Activated T-helper 1 cell treated with Interleukin-2 at 50 U/mL for 16 hours (primary cell): ENCODE data around the gene RCVRN.
"Not testable (repeated sequence)": the region's sequence is repeated elsewhere in the genome, so short reads cannot be mapped to it uniquely, and the experiment has no call there.

Experiments
- DNase-seq: peaks from one replicate; pipeline ENCODE4 v3.0.0-alpha.2; 2020; ENCODE audit warnings: low read depth

RCVRN gene

DNA sequence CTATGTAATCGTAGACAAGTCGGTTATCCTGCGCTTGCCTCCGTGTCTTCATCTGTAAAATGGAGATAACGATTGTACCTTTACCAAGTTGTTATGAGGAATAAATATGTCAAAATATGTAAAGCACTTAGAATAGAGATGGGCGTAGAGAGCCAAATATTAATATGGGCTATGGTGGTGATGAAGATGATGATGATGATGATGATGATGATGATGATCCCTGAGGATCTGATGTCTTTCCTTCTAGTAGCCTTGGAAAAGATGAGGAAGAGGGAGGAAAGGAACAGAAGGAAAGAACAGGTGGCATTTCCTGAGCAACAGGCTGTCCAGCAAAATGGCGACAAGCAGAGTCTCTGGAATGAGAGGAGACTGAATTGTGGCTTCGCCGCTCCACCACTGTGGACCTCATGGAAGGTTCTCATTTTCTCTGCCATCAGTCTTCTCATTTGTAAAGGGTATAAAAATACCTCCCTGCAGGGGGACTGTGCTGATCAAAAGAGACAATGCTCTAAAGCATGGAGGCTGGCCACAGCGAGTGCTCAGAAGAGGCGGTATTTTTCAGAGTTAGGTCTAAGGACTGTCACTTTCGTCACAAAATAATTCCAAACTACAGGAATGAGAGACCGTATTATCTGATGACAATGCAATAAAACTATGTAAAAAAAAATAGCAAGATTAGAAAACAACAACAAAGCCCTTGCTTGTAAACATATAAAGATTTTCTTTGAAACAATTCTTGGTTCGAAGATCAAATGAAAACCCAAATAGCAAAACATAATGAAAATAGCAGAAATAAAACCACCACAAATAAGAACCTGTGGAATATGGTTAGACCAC is 17.2 kb upstream of the RCVRN start:
- DNase-seq = no peak

- DNase-seq = not testable (repeated sequence)
These were observed 16.1 kb upstream of the RCVRN start for GRCh38 chr17:9921216-9921615.

DNA sequence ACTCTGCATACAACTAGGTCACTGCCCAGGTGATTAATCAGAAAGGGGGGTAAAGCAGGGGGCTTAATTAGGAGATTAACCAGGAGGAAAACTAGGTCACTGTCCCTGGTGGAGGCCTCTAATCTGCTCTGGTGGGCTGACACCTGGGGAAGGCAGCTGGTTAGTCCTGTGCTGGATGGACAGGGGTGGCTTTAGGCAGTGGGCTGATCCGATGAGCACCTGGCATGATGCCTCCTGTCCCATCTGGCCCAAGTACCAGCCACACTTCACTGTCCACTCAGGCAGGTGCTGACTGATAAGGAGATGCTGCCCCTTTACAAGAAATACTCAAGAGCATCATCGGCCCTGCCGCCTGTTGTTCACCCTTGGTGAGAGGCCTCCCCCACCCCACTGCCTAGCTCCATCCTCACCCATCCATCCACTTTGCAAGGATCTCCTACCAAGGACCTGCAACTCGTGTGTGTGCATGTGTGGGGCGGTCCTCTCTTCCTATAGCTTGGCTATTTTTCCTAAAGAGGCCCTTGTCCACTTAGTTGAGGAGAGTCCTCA is 13.8 kb upstream of the RCVRN start:
- DNase-seq = no peak

- no peak for DNase-seq
These were observed 13.3 kb upstream of the RCVRN start for GRCh38 chr17:9918352-9918751.

DNA sequence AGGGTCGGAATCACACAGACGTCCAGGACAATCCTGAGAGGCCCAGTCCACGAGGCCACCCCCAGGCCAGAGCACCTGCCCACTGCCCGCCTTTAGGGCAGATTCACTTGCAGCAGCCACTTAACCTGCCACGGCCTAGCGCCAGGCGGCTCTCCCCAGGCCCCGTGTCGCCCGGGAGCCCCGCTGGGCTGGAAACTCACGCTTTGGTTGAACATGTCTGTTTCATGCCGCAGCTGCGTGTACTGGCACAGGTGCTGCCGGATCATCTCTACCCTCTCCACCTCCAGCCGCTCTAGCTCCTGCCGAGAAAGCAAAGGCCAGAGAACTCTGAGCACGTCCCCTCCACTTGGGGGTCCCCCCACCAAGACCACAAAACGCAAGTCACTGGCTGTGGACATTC is 12.7 kb upstream of the RCVRN start:
- DNase-seq = no peak

DNA sequence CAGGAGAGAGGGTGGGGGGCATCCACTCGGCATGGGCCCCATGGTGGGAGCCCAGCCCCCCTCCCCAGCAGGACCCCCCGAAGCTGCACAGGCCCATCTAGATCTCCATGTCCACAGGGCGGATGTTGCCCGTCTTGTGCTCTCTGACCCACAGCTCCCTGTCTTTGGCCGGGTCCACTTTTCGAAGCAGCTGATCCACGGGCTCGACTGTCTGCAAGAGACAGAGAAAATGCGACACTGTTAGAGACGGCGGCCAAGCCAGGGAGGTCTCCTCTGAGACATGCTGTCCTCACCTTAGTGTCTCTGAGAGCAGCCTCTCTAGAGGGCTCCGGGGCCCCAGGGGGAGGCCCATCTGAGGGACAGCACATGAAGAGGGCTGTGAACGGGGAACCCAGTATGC is 12.1 kb upstream of the RCVRN start:
- DNase-seq = no peak

GRCh38 chr17:9916108-9916507 is 11.0 kb upstream of the RCVRN start:
- no peak for DNase-seq

GRCh38 chr17:9913476-9913875 is 8.4 kb upstream of the RCVRN start:
- no peak for DNase-seq

DNA sequence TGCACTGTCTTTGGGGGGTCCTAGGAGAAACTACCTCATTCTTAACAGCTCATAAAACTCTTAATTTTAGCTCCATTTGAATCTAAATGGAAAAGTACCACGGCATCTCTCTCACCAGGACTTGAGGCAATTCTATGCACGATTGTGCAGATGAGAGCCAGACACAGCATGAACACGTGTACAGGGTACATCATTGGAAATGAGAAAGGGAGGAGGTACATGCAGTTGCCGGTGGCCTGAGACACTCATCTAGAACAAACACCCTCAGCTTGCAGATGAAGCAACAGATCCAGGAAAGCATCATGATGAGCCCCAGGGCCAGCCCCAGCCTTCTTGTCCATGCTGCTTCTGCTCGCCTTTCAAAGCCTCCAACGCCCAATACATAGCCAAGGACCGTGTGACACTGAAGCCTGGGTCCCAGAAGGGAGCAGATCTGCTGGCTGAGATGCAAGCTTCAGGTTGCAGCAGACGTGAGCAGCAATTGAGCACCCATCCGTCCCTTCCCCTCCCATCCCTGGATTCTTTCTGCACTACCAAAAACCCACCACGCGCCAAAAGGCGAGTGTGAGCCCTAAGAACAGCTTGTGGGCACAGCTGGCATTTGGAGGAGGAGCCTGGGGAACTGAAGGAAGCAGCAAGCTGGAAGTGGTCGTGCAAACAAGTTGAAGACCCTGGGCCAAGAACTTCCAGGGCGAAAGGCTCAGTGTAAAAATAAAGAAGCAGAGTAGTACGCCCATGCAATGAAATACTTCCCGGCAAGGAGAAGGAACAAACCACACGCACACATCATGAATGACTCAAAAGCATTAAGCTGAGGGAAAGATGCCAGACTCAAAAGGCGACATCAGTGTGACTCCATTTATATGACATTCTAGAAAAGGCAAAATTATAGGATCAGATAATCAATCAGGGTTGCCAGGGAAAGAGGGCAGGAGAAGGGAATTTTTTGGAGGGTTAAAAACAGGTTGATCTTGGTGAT is 7.3 kb upstream of the RCVRN start:
- no peak for DNase-seq

DNA sequence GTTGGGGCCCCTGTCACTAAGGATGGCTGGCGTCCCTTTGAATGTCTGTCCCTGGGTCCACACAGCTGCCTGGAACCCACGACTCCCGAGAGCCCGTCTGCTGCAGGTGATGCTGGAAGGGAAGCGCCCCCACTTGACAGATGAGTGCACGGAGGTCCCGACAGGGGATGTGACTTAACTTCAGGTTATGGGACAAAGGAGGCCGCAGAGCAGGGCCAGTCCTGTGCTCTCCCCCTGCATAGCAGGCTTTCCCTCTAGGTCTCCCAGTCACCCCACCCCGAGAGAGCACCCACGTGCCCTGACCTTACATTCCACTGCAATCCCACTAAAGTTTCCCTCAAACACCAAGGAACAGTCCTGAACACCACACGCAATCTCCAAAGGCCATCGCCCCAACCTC is 6.0 kb upstream of the RCVRN start:
- no peak for DNase-seq

DNA sequence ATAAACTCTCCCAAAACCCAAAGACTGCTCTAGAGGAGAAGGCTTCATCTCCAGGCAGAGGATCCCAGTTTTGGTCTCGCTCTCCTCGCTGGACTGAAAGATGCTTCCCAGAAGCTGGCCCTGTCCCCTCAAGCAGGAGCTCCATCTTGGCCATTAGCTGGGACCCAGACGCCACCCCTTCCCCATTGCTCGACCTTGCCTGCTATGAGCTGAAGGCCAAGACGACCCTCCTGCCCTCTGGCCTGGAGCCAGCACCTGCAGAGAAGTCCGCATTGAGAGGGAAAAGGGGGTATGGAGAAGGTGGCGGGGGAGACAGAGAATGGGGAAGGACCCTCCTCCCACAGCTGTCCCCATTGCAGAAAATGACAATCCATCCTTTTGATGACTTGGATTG is 3.6 kb upstream of the RCVRN start:
- DNase-seq = no peak

- no peak for DNase-seq
These were observed 3.0 kb upstream of the RCVRN start for GRCh38 chr17:9907883-9908648.

DNA sequence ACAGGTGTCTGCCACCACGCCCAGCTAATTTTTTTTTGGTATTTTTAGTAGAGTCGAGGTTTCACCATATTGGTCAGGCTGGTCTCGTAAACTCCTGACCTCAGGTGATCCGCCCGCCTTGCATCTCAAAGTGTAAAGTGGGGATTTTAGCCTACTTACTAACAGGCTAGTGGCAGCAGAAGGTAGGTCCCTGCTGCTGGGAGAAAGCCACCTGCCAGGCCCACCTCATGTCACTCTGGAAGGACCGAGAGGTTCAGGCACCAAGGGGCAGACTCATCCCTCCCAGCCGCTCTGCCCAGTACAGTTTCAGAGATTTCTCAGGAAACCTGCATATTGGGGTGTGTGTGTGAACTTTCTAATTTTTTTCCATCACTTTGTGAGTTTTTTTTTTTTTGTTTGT is 2.1 kb upstream of the RCVRN start:
- no peak for DNase-seq

DNA sequence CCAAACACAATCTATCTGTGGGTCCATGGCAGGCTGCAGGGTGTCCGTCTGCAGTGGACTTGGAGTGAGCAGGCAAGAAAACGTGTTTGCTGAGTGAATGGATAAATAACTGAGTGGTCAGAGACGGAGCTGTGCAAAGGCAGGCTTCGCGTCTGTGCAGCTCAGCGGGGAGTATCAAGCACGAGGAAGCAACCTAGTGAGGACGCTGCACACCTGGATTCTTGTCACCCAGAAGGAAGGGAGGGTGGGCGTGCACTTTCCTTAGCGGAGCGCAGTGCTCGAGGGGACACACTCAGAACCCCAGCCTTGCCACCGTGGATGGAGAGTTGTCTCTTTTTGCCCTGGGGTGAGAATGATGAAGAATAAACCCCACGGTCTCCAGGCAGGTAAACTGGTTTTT is 1.5 kb upstream of the RCVRN start:
- no peak for DNase-seq

DNA sequence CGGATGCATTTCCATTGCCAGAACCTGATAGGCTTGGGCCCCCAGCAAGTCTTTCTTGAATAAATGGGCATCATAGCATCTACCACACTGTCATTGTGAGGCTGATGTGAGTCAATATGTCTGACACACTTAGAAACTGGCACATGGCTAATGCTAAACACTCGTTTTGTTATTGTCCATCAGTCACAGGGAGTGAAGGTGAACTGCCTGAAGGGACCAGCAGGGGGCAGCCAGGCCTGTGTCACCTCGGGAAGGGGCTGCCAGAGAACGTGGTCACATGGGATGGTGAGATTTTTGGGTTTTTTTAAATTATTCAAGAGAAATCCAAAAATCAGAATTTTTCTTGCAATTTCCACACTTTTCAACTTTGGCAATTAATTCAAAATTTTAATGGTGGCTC is 831 bp upstream of the RCVRN start:
- DNase-seq = no peak

- no peak for DNase-seq
These were observed 594 bp downstream of the RCVRN start for GRCh38 chr17:9904277-9905077.

DNA sequence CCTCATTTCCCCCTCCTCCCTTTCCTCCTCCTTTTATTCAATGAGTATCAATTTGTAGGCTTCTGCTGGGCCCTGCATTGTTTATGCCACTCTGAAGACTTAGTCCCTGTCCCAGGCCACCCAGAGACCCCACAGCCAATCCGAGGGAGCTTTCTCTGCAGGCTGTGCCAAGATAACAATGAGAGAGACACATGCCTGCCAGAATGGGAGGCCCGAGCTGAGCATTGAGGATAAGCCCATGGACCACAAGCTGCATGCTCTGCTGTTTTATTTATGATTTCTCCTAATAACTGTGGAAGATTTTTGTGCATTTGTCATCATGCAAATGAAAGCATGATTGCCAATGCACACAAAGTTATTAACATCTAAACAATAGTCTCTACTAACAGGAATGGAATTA is 3.0 kb downstream of the RCVRN start:
- no peak for DNase-seq

- no peak for DNase-seq
These were observed 4.3 kb downstream of the RCVRN start for GRCh38 chr17:9900784-9901183.

GRCh38 chr17:9900044-9900594 is 5.0 kb downstream of the RCVRN start:
- DNase-seq = no peak

- no peak for DNase-seq
These were observed 5.6 kb downstream of the RCVRN start for GRCh38 chr17:9899280-9900043.
